Skeletal muscle tissue (tissue), 4 donors: ENCODE results near the gene ROR2. TPM values are rescaled to one million over a fixed set of nuclear protein-coding genes. Genes with fewer than 3 reads are reported as not detected.

Experiments
- H3K27ac ChIP-seq: one replicate; pipeline ENCODE4 v1.7.0; 2013; ENCODE audit warnings: mild to moderate bottlenecking, low read depth, low read length, inconsistent platforms
- H3K27me3 ChIP-seq, 3 donors: one replicate each; pipeline ENCODE4 v1.7.0; 2013; ENCODE audit warnings: low read length in 3 of 3; ENCODE audit not compliant: control insufficient read depth in 3 of 3, insufficient read depth in 3 of 3
- H3K36me3 ChIP-seq, 3 donors: one replicate each; pipeline ENCODE4 v1.7.0; 2013; ENCODE audit warnings: low read length in 3 of 3; ENCODE audit not compliant: control insufficient read depth in 3 of 3, insufficient read depth in 3 of 3
- H3K4me1 ChIP-seq, 3 donors: one replicate each; pipeline ENCODE4 v1.7.0; 2013; ENCODE audit warnings: low read length in 3 of 3, mild to moderate bottlenecking in 3 of 3; ENCODE audit not compliant: control insufficient read depth in 3 of 3, insufficient read depth in 3 of 3
- H3K4me3 ChIP-seq, 3 donors: one replicate each; pipeline ENCODE4 v1.7.0; 2013; ENCODE audit warnings: low read length in 3 of 3
- H3K9ac ChIP-seq, 3 donors: one replicate each; pipeline ENCODE4 v1.7.0; 2013; ENCODE audit warnings: low read length in 3 of 3, mild to moderate bottlenecking in 3 of 3, moderate library complexity in 2 of 3, low read depth in 1 of 3
- H3K9me3 ChIP-seq, 3 donors: one replicate each; pipeline ENCODE4 v1.7.0; 2013; ENCODE audit warnings: low read length in 3 of 3; ENCODE audit not compliant: control insufficient read depth in 3 of 3
- total RNA-seq: library from RNA; depleted of rRNA; stranded (reverse); fragments of >200 nt; gene quantifications from one replicate; pipeline ENCODE4 v1.2.3, GENCODE V29; 2014
- donor health status: Osteomylitis.

The ROR2 gene
- total RNA-seq, 1 donor from 2014 or later: 4.2 TPM

GRCh38 chr9:91972711-91973110, 22.7 kb upstream of the ROR2 start:
- H3K27me3 ChIP-seq: peaks cover 0 to 9% (median 0%) of the 10 kb centered on the region in 3 donors
- no peaks in the 10 kb centered on the region for H3K36me3 ChIP-seq
- H3K4me3 ChIP-seq: no peak overlapping the region
- no peaks in the 10 kb centered on the region for H3K4me1 ChIP-seq
- no peak overlapping the region for H3K9ac ChIP-seq
- H3K27ac ChIP-seq: no peak overlapping the region
- no peaks in the 10 kb centered on the region for H3K9me3 ChIP-seq

DNA sequence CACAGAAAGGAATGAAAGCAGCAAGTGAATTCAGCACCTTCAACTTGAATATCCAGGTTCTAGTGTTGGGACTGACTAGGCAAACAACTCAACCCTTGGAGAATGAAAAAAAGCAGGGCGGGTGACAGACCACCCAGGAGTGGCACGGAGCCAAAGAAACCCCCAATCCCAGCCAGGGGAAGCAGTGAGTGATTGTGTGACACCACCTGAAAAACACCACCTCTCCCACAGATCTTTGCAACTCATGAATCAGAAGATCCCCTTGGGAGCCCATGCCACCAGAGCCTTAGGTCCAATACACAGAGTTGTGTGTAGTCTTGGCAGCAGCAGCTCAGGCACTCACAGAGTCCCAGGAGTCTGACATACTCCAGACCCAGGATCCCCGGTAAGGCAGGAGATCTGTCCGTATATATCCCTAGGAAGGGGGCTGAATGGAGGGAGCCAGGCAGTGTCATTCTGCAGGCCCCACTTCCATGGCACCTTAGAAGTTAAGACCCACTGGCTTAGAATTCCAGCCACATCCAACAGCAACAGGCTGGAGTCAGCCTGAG, 22.1 kb upstream of the ROR2 start:
- Histone ChIP-seq H3K36me3 (no peaks in the 10 kb centered on the region), H3K27ac (no peak overlapping the region), H3K4me3 (no peak overlapping the region), H3K27me3 (peaks cover 0 to 9% (median 0%) of the 10 kb centered on the region in 3 donors), H3K9me3 (no peaks in the 10 kb centered on the region), H3K4me1 (no peaks in the 10 kb centered on the region), H3K9ac (no peak overlapping the region)

DNA sequence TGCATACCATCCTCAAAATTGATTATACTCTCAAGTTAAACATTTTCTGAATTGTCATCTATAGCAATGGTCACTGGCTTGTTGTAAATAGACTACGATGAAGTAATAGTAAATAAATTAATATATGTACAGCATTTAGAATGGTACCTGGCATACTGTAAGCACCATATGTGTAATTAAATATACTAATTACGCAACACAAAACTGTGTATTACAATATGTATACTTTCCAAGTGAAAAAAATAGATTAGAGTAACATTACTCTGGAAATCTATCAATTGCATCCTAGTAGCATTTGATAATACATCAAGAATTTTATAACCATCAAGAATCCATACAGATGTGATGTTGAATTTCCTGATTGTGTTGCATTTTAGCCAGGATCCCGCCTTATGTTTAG, 17.2 kb upstream of the ROR2 start:
- H3K27ac ChIP-seq: no peak overlapping the region
- H3K4me1 ChIP-seq: no peaks in the 10 kb centered on the region
- H3K9me3 ChIP-seq: no peaks in the 10 kb centered on the region
- no peak overlapping the region for H3K4me3 ChIP-seq
- H3K36me3 ChIP-seq: no peaks in the 10 kb centered on the region
- H3K9ac ChIP-seq: no peak overlapping the region
- H3K27me3 ChIP-seq: peaks cover 0 to 4% (median 0%) of the 10 kb centered on the region in 3 donors

DNA sequence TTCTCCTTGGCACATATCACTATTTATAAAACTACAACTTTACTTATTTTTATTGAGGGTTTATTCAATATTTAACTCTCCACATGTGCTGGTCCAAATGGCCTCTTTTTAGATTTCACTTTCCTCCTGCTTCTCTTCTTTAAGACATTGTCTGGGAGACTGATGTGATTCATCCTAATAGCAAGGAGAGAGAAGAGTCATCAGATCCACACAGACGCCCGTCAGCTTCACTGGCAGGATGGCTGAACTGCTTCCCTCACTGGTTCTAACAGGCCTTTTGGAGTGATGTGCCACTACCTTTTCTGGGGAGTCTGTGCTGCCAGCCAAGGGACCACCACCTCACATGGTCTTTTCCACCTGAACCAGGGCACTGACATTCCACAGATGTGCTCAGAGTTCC, 16.5 kb upstream of the ROR2 start:
- H3K36me3 ChIP-seq: no peaks in the 10 kb centered on the region
- no peak overlapping the region for H3K9ac ChIP-seq
- H3K27me3 ChIP-seq: peaks cover 0 to 2% (median 0%) of the 10 kb centered on the region in 3 donors
- H3K4me1 ChIP-seq: no peaks in the 10 kb centered on the region
- H3K9me3 ChIP-seq: no peaks in the 10 kb centered on the region
- H3K27ac ChIP-seq: no peak overlapping the region
- H3K4me3 ChIP-seq: no peak overlapping the region

GRCh38 chr9:91963711-91964240, 13.7 kb upstream of the ROR2 start:
- no peak overlapping the region for H3K27ac ChIP-seq

DNA sequence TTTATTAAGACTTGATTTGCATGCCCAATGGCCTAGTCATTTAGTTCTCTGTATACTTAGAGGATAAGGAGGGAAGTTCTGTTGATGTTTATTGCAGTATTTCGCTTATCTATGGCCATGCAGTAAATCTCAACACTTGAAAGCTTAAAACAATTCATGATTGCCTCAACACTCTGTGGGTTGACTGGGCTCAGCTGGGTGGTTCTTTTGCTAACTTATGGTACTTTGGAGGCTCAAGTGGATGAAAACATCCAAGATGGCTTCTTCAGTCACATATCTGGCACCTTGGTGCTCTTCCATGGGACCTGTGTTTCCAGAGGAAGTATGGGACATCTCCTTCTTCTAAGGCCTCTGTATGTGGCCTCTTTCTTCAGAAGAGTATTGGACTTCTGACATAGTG, 10.3 kb upstream of the ROR2 start:
- no peak overlapping the region for H3K27ac ChIP-seq
- H3K9me3 ChIP-seq: peaks cover 0 to 4% (median 0%) of the 10 kb centered on the region in 3 donors

More at GRCh38 chr9:91963711-91964240, 13.7 kb upstream of the ROR2 start:
- no peaks in the 10 kb centered on the region for H3K27me3 ChIP-seq
- peaks cover 0 to 4% (median 0%) of the 10 kb centered on the region in 3 donors for H3K9me3 ChIP-seq
- H3K4me1 ChIP-seq: no peaks in the 10 kb centered on the region
- no peaks in the 10 kb centered on the region for H3K36me3 ChIP-seq
- H3K9ac ChIP-seq: no peak overlapping the region
- H3K4me3 ChIP-seq: no peak overlapping the region

GRCh38 chr9:91958174-91958573, 8.1 kb upstream of the ROR2 start:
- no peaks in the 10 kb centered on the region for H3K4me1 ChIP-seq
- H3K36me3 ChIP-seq: no peaks in the 10 kb centered on the region
- no peak overlapping the region for H3K4me3 ChIP-seq
- H3K27ac ChIP-seq: no peak overlapping the region
- H3K27me3 ChIP-seq: peaks cover 5 to 11% (median 8%) of the 10 kb centered on the region in 3 donors
- H3K9ac ChIP-seq: no peak overlapping the region
- H3K9me3 ChIP-seq: peaks cover 0 to 4% (median 0%) of the 10 kb centered on the region in 3 donors

More for the DNA sequence above, 10.3 kb upstream of the ROR2 start:
- no peak overlapping the region for H3K4me3 ChIP-seq
- H3K4me1 ChIP-seq: no peaks in the 10 kb centered on the region
- peaks cover 0 to 5% (median 4%) of the 10 kb centered on the region in 3 donors for H3K27me3 ChIP-seq
- no peaks in the 10 kb centered on the region for H3K36me3 ChIP-seq
- H3K9ac ChIP-seq: no peak overlapping the region

GRCh38 chr9:91954841-91955471, 4.9 kb upstream of the ROR2 start:
- H3K27ac ChIP-seq: no peak overlapping the region
- peaks cover 28 to 30% (median 29%) of the 10 kb centered on the region in 3 donors for H3K27me3 ChIP-seq
- peaks cover 4 to 7% (median 5%) of the 10 kb centered on the region in 3 donors for H3K9me3 ChIP-seq
- H3K9ac ChIP-seq: no peak overlapping the region
- H3K36me3 ChIP-seq: no peaks in the 10 kb centered on the region
- peaks cover 0 to 4% (median 2%) of the 10 kb centered on the region in 3 donors for H3K4me1 ChIP-seq
- H3K4me3 ChIP-seq: no peak overlapping the region

DNA sequence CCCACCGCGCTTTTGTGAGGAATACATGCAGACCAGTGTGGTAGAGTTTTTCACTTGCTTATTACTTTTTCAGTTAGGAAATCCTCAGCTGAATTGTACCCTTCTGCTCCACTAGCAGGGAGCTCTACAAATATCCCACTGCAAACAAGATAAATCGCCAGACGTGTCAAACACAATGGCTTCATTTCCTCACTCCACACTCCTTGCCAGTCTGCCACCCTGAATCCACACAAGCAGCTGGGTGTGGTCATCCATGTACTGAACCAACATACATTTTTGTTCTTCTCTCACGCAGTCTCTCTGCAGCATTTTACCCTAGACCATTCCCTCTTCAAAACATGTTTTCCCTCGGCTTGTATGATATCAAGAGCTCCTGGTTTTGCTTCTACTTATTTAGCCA, 3.7 kb upstream of the ROR2 start:
- Histone ChIP-seq H3K4me1 (peaks cover 0 to 4% (median 2%) of the 10 kb centered on the region in 3 donors), H3K27ac (no peak overlapping the region), H3K9me3 (peaks cover 4 to 7% (median 5%) of the 10 kb centered on the region in 3 donors), H3K9ac (no peak overlapping the region), H3K4me3 (no peak overlapping the region), H3K27me3 (peaks cover 35 to 41% (median 40%) of the 10 kb centered on the region in 3 donors), H3K36me3 (no peaks in the 10 kb centered on the region)

DNA sequence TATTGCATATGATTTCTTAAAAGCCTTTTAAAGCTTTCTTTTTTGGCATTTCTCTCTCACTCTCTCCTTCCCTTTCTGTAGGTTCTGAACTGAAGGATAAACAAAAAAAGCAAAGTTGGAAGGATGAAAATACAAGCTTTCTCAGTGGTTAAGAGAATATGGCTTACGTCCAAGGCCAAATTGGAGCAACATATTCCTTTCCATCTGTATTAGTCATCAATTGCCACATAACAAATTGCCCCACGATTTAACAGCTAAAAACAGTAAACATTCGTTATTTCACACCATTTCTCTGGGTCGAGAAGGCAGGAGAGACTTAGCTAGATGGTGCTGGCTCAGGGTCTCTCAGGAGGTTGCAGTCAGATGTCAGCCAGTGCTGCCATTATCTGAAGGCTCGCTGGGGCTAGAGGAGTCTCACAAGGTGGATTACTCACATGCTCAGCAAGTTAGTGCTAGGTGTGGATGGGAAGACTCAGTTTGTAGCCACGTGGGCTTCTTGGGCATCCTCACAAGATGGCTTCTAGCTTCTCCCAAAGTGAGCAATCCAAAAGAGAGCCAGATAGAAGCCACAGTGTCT, 2.0 kb upstream of the ROR2 start:
- Histone ChIP-seq H3K9me3 (peaks cover 4 to 7% (median 5%) of the 10 kb centered on the region in 3 donors), H3K4me3 (no peak overlapping the region), H3K9ac (no peak overlapping the region), H3K27ac (no peak overlapping the region), H3K27me3 (peaks cover 47 to 49% (median 48%) of the 10 kb centered on the region in 3 donors), H3K36me3 (no peaks in the 10 kb centered on the region), H3K4me1 (peaks cover 0 to 4% (median 2%) of the 10 kb centered on the region in 3 donors)
